ENCODE measurements around the gene ARL13B. TPM values are rescaled to one million over a fixed set of nuclear protein-coding genes. Genes with fewer than 3 reads are reported as not detected.
"Not testable (repeated sequence)": the region's sequence is repeated elsewhere in the genome, so short reads cannot be mapped to it uniquely, and the experiment has no call there.

ARL13B gene
- 6.3 and 6.6 TPM in 2 replicates for total RNA-seq

DNA sequence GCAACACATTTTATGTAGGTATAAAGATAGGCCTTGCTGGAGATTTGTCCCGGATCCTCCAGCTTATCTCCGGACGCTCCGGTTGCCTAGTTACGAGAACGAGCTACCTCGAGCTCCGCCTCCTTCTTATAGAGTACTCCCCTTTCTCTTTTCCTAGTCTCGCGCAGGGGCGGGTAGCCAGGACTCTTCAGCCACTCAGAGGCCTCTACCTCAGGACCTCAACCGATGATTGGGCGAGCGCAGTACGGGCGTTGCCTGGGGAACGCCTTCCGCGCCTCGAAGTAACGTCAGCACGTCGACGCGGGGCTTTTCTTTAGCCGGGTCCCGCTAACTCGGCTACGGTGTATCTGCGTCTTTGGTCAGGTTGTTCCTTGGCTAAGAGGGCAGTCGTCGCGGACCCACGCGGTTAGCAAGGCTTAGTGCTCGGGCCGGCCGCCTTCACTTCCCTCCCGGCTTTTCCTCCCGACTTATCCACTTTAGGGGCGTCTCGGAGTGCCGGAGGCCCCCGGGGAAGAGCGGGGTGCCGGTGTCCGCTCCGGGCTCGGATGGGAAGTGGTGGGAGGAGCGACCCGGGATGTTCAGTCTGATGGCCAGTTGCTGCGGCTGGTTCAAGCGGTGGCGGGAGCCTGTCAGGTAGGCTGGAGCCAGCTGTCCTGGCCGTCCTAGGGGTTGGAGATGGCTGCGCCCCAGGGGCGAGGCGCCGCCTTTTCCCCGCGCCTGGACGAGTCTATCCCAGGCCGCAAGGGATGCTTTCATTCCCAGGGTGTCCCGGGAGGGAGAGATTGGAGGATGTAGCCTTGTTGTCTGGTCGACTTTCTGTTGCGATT lies at the start of gene ARL13B:
TSS of gene ARL13B (plus strand) at position 306 of the 827 bp plus-strand sequence. CDS start at position 575, 269 bp downstream.
- peak; percentile 90 for DNase-seq (ENCODE audit: extremely low read depth, low read depth, low spot score)

DNA sequence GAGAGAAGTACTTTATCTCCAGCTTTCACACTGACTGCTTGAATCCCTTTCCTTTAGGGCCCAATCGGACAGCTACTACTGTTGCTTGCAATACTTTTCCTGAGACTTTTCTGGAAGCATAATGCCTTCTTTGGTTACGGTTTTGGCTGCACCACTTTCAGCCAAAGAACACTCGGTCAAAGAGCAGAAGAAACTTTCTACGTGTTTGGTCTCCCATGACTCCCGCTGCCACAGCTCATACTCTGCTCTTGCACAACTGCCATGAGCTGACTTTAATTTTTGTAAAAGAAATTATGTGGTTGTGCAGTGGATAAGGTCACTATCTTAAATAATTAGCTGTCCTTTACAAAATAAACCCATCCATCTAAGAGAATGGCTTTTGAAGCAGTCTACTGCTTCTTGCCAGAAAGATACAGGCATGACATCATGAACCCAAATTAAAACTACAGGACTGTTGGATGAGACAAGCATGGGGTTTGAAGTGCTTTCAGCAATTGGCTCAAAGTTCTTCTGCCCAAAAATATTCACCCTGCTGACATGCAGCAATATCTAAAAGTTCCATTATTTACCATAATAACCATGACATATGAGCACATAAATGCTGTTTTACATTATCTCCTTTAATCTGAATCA lies 48.2 kb upstream of the ARL13B start:
- no peak for DNase-seq (ENCODE audit: extremely low read depth, low read depth, low spot score)

DNA sequence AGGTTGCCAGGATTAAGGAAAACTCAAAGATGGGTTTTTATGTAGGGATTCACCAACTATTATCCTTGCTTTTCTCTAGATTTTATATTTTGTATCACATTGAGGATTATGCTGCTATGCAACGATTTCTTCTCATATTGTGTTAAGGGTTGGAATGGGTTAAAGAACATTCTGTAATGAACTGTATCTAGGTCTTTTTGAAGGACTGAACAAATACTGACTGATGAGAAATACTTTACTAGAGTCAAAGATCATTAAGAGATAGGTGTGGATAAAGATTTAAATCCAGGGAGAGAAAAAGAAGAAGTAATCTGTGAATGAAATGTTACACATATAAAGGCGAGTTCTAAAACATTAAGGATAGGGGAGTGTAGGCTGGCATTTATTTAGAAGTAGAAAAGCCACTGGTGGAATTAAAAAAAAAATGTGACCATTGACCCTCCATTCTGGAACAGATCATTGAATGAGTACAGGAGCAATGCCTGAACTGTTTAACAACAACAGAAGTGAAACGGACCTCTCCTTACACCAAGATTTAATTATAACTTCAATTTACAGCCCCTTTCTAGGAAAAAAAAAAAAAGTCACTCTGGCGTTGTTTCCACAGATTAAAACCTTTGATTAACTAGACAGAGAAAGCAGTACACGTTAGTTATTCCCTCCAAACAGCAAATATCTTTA lies 45.4 kb upstream of the ARL13B start:
- no peak for DNase-seq (ENCODE audit: extremely low read depth, low read depth, low spot score)

DNA sequence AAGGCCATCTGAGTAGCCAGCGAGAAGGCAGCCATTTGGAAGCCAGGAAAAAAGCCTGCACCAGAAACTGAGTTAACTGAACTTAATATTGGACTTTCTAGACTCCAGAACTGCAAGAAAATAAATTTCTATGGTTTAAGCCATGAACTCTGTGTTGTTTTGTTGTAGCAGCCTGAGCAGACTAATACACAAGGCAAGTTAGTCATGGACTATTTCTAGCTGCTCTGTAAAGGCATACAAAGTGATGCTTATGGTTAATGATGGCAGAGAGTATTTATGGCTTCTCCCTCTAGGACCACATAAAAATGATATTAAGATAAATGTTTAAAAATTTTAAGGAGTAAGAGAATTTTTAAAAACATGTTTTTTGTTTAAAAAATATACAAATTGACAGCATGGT lies 43.4 kb upstream of the ARL13B start:
- DNase-seq (ENCODE audit: extremely low read depth, low read depth, low spot score), result no peak

- not testable (repeated sequence) for DNase-seq (ENCODE audit: extremely low read depth, low read depth, low spot score)
Measured at GRCh38 chr3:93937485-93937884, 42.5 kb upstream of the ARL13B start.

- DNase-seq (ENCODE audit: extremely low read depth, low read depth, low spot score), result not testable (repeated sequence)
Measured at GRCh38 chr3:93949958-93950357, 30.0 kb upstream of the ARL13B start.

- no peak for DNase-seq (ENCODE audit: extremely low read depth, low read depth, low spot score)
Measured at GRCh38 chr3:93961026-93961425, 18.9 kb upstream of the ARL13B start.

DNA sequence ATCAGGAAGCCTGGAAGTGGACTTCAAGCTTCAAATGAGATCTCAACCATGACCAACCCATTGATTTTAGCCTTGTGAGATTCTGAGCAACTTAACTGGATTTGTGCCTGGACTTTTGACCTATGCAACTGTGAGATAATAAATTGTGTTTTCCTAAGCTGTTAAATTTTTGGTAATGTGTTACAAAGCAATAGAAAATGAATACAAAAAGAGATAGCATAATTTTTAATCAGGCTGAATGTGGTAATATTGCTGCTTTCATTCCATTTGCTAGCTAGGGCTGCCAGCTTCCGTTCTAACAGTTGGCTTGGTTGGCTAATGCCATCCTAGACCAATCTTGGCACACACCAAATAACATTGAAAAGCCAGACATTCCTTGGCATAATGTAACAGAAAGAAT lies 18.5 kb upstream of the ARL13B start:
- DNase-seq (ENCODE audit: extremely low read depth, low read depth, low spot score), result no peak

GRCh38 chr3:93962798-93963197 lies 17.2 kb upstream of the ARL13B start:
- no peak for DNase-seq (ENCODE audit: extremely low read depth, low read depth, low spot score)

GRCh38 chr3:93965106-93965505 lies 14.8 kb upstream of the ARL13B start:
- not testable (repeated sequence) for DNase-seq (ENCODE audit: extremely low read depth, low read depth, low spot score)

- no peak for DNase-seq (ENCODE audit: extremely low read depth, low read depth, low spot score)
Measured at GRCh38 chr3:93969443-93969842, 10.5 kb upstream of the ARL13B start.

DNA sequence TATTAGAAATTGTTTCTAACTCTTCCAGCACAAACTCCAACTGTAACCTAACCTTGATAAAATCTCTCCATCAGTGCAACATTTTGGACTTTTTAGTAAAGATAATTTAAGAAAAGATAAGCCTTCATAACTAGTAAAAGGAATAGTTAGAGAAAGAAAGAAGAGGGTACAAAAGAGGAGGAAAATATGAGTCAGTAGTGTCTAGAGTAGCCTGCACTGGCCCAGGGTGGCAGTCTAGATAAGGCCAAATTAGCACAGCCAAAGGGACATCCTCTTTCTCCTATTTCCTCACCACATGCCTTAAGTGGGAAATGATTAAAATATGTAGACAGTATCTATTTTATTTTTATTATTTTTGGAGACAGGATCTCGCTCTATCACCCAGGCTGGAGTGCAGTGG lies 10.0 kb upstream of the ARL13B start:
- DNase-seq (ENCODE audit: extremely low read depth, low read depth, low spot score), result no peak

DNA sequence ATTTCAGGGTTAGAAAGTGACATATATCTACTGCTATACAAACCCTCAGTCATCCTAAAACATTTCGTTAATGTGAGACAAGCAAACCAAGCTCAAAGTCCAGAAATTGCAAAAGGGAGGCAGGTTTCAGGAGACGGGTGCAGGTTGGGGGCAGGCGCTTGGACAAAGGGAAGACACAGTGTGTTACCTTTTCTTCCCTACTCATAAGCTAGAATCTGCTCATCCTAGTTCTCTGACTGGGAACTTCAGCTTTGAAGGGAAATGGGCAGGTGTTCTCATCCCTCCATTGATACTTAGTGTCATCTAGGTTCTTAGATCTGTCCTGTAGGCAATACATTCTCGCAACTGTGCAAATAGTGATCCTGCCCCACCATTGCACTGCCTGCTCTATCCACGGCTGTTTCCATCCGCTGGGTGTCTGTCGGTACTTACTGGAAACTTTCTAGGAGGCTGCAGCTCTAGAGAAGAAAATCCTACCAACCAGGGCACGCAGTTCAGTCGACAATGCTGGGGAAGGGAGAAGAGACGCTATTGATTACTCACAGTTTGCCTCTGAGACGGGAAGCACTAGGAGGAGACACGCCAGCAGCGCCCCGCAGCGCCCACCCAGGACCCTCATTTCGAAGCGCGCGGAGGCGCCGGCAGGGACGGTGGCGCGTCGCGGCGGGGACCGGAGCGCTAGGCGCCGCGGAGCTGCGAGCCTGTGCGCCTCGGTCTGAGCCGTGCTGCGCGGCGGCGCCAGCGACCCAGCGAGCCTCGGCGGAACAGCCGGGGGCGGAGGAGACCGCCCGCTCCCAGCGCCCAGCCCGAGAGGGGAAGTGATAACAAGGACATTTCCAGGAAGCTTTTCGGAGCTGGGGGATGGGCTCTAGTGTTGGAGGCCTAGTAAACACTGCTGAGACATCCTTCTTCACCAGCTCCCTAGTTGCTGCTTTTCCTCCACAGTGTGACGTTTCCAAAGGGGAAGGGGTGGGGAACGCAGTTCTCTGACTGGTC lies 6.5 kb upstream of the ARL13B start, which contains the start of gene PROS1:
TSS of gene PROS1 (minus strand) at position 766 of the 996 bp plus-strand sequence. CDS start at position 619, 147 bp downstream.
- no peak for DNase-seq (ENCODE audit: extremely low read depth, low read depth, low spot score)

DNA sequence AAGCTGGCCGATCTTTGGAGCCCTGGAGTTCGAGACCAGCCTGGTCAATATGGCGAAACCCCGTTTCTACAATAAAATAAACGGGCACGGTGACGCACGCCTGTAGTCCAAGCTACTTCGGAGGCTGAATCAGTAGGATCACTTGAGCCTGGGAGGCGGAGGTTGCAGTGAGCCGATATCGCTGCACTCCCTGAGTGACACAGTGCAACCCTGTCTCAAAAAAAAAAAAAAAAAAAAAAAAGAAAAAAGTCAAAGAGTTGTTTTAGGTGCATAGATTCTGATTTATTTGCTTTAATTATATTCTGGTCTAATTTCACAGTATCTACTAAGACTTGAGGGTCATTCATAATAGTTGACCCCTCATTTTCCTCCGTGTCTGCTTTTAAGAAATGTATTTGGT lies 1.7 kb downstream of the ARL13B start:
- DNase-seq (ENCODE audit: extremely low read depth, low read depth, low spot score), result no peak

DNA sequence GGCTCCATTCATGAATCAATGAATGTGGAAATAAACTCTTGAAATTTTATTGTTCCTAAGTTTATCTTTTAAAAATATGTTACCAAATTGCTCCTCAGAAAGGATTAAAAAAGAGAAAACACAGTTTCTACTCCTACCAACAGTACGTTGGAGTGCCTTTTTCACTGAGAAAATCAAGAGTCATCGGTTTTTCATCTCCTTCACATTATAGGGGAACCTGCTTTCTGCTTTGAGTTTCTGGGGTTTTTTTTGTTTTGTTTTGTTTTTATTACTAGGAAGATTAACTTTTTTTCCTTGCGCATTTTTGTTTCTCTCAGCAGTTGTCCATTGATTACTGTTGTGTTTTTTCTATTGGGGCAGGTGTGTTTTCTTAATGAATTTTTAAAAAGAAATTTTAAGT lies 3.5 kb downstream of the ARL13B start:
- DNase-seq (ENCODE audit: extremely low read depth, low read depth, low spot score), result no peak

DNA sequence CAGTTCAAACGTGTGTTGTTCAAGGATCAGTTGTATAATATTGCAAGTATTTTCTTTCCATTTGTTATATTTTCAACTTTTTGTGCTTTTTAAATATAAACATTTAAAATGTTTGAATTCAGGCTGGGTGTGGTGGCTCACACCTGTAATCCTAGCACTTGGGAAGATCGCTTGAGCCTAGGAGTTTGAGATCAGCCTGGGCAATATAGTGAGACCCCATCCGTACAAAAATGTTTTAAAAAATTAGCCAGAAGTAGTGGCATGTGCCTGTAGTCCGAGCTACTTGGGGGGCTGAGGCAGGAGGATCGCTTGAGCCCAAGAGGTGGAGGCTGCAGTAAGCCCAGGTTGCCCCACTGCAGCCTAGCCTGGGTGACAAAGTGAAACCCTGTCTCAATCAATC lies 4.7 kb downstream of the ARL13B start:
- no peak for DNase-seq (ENCODE audit: extremely low read depth, low read depth, low spot score)

- DNase-seq (ENCODE audit: extremely low read depth, low read depth, low spot score), result no peak
Measured at GRCh38 chr3:93988283-93988682, 8.3 kb downstream of the ARL13B start.

DNA sequence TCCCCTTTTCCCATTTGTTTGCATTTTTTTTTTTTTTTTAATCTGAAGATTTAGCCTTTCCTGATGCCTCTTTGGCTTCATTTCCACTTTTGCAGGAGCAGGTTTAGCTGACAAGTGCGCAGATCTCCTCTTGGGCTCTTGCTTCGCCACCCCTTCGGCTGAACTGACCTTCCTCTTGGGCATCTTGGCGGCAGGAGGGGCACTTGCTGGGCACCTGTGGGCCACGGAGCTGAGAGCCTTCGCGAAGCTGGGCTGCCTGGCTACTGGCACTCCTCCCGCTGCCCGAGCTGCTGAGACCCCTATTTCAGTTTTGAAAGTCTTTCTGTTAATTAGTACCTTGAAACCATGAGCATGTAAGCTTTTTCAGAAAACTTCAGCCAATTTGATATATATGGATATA lies 8.8 kb downstream of the ARL13B start:
- DNase-seq (ENCODE audit: extremely low read depth, low read depth, low spot score), result no peak

DNA sequence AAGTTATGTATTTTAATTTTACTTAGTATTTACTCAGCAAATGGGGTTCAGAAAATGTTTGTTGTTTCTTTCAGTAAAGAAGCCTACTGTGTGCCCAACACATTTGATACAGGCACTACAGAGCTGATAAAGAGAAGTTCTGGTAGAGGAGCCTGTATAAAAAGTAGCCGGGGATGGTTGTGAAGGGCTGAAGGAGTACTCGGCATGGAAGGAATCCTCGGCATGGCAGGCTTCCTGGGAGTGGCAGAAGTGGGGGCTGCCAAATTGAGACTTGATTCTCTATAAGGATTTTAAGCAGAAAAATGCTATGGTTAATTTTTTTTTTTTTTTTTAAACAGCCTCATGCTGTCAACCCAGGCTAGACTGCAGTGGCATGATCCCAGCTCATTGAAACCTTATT lies 9.3 kb downstream of the ARL13B start:
- DNase-seq (ENCODE audit: extremely low read depth, low read depth, low spot score), result no peak

DNA sequence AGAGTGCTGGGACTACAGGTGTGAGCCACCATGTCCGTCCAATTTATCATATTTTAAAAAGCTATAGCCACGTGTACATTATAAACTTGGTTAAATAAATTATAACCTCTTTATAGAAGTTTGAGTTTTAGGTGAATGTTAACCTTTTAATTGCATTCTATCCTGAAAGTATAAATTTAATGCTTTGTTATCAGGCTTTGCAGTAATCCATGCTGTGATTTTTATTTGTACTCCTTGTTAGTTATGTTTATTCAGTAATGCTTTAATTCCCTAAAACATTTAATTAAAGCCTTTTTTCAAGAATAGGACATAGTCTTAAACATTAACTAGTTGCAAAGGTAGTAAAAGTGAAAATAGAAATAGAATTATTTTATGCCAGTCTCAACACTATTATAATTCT lies 11.7 kb downstream of the ARL13B start:
- DNase-seq (ENCODE audit: extremely low read depth, low read depth, low spot score), result no peak
